WERI-Rb-1 (cell line): Measurements from ENCODE around the gene OR11L1.

Experiments
- DNase-seq: peaks from one replicate; pipeline ENCODE4 v3.0.0-alpha.2; 2020
- H3K27ac ChIP-seq: fragments of 250-450 bp; sonication (Bioruptor Pico); 2 replicates; pipeline ENCODE4 v1.5.1; 2020; ENCODE audit warnings: mild to moderate bottlenecking, moderate library complexity
- H3K27me3 ChIP-seq: fragments of 250-450 bp; sonication (Bioruptor Pico); 2 replicates; pipeline ENCODE4 v1.5.1; 2021; ENCODE audit warnings: mild to moderate bottlenecking, low read depth, moderate library complexity; ENCODE audit not compliant: insufficient read depth, severe bottlenecking
- H3K36me3 ChIP-seq: fragments of 250-450 bp; sonication (Bioruptor Pico); 2 replicates; pipeline ENCODE4 v1.5.1; 2020; ENCODE audit warnings: mild to moderate bottlenecking, moderate library complexity
- H3K4me3 ChIP-seq: 2 replicates; pipeline ENCODE4 v1.5.1; 2011; ENCODE audit warnings: low read depth, mild to moderate bottlenecking, control low read depth, low read length
- H3K9me3 ChIP-seq: fragments of 250-450 bp; sonication (Bioruptor Pico); 2 replicates; pipeline ENCODE4 v1.5.1; 2021; ENCODE audit warnings: mild to moderate bottlenecking, moderate library complexity; ENCODE audit not compliant: severe bottlenecking
- TF ChIP-seq, protein P1 (sequence below): IDR thresholded peaks from 2 replicates; pipeline ENCODE4 v1.5.1; 2011; ENCODE audit warnings: low read depth, mild to moderate bottlenecking, control low read depth, inconsistent platforms, low read length

OR11L1 gene, protein sequence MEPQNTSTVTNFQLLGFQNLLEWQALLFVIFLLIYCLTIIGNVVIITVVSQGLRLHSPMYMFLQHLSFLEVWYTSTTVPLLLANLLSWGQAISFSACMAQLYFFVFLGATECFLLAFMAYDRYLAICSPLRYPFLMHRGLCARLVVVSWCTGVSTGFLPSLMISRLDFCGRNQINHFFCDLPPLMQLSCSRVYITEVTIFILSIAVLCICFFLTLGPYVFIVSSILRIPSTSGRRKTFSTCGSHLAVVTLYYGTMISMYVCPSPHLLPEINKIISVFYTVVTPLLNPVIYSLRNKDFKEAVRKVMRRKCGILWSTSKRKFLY

DNA sequence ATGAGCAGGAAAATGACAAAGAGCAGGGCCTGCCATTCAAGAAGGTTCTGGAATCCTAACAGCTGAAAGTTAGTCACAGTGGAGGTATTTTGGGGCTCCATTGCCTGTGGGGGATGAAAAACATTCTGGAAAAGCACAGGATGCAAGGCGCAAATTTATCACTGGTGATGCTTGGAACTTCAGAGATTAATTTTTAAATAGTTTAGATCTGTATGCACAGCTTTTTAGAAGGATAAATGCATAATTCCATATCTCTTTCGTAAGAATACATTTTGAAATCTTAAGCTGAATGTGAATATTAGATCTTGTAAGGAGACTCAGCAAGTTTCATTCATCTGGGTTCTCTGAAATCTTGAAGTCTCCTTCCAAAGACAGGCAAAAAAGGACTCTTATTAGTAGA, at the start of gene OR11L1:
TSS of gene OR11L1 (minus strand) at position 101 of the 400 bp plus-strand sequence. CDS start at position 101, 0 bp downstream.
- Histone ChIP-seq H3K36me3 (no peaks in the 10 kb centered on the region), H3K27me3 (no peaks in the 10 kb centered on the region), H3K27ac (no peak within 1 kb of the TSS), H3K9me3 (no peaks in the 10 kb centered on the region), H3K4me3 (no peak within 1 kb of the TSS)
- no peak for DNase-seq
- TF ChIP-seq, protein P1, sequence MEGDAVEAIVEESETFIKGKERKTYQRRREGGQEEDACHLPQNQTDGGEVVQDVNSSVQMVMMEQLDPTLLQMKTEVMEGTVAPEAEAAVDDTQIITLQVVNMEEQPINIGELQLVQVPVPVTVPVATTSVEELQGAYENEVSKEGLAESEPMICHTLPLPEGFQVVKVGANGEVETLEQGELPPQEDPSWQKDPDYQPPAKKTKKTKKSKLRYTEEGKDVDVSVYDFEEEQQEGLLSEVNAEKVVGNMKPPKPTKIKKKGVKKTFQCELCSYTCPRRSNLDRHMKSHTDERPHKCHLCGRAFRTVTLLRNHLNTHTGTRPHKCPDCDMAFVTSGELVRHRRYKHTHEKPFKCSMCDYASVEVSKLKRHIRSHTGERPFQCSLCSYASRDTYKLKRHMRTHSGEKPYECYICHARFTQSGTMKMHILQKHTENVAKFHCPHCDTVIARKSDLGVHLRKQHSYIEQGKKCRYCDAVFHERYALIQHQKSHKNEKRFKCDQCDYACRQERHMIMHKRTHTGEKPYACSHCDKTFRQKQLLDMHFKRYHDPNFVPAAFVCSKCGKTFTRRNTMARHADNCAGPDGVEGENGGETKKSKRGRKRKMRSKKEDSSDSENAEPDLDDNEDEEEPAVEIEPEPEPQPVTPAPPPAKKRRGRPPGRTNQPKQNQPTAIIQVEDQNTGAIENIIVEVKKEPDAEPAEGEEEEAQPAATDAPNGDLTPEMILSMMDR = no peak

DNA sequence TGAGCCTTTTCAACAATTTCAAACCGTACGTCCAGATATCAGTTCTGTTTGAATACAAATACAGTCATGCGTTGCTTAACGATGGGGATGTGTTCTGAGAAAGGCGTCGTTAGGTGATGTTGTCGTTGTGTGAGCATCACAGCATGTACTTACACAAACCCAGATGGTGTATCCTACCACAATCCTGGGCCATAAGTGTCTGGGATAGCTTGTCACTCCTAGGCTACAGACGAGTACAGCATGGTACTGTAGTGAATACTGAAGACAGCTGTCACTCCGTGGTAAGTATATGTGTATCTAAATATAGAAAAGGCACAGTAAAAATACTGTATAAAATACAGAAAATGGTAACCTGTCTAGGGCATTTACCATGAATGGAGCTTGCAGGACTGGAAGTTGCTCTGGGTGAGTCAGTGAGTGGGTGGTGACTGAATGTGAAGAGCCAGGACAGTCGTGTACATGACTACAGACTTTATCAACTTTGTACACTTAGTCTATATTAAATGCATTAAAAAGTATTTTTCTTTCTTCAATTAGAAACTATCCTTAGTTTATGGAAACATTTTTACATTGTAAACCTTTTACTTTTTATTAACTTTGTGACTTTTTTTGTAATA, 43.2 kb upstream of the OR11L1 start:
- Histone ChIP-seq H3K9me3 (no peaks in the 10 kb centered on the region), H3K27me3 (no peaks in the 10 kb centered on the region), H3K36me3 (no peaks in the 10 kb centered on the region), H3K27ac (no peak overlapping the region), H3K4me3 (no peak overlapping the region)
- DNase-seq = no peak
- TF ChIP-seq, protein P1 = no peak

DNA sequence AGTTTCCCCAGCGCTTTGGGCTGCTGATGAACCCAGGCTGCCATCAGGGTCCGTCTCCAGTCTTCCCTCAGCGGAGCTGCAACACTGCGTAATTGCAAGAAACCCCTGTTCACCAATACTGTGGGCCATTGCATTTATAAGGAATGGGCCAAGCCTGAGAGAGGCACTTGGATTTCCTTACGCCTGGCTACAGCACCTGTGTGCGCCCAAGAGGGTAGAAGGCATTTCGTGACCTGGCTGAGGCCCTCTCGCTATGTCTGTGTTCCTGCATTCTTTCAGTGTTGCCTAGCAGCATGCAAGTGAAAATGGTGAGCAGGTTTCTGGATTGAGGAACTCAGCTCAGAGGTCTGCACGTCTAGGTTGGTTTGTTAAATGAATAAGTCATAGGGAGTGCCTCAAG, 41.6 kb upstream of the OR11L1 start:
- DNase-seq = no peak
- TF ChIP-seq, protein P1 = no peak

DNA sequence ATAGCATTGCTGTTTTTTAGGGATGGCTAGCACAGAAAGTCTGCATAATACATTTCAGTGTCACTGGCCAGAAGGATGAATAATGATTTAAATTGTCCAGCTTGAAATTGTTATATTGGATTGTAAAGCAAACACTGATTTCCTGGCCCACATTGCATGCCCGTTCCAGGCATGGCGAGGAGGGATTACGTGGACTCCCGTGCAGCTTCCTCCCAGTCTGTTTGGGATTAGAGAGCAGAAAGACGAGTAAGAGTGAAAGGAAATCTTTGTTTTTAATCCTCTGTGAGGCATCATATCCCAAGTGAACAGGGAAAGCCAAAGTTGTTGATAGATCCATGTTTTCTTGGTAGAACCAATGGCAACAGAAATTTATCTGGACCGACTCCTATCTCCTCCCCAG, 23.7 kb upstream of the OR11L1 start:
- peak; percentile 79 for DNase-seq
- no peaks in the 10 kb centered on the region for H3K9me3 ChIP-seq
- H3K27ac ChIP-seq = no peak overlapping the region
- TF ChIP-seq, protein P1 = no peak
- peaks cover 4% of the 10 kb centered on the region for H3K27me3 ChIP-seq
- no peak overlapping the region for H3K4me3 ChIP-seq
- H3K36me3 ChIP-seq = peaks cover 3% of the 10 kb centered on the region

More for the DNA sequence above, 41.6 kb upstream of the OR11L1 start:
- H3K27ac ChIP-seq = no peak overlapping the region
- H3K27me3 ChIP-seq = no peaks in the 10 kb centered on the region
- H3K9me3 ChIP-seq = no peaks in the 10 kb centered on the region
- no peak overlapping the region for H3K4me3 ChIP-seq
- H3K36me3 ChIP-seq = no peaks in the 10 kb centered on the region

DNA sequence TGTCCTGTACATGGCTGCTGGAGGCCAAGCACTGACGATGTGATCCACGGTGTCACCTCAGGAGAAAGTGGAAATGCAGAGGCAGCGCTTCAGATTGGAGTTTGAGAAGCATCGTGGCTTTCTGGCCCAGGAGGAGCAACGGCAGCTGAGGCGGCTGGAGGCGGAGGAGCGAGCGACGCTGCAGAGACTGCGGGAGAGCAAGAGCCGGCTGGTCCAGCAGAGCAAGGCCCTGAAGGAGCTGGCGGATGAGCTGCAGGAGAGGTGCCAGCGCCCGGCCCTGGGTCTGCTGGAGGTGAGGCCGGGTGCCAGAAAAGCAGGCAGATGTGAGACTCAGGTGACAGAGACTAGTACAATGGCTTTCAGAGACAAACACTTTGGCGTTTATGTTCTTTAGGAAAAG, 22.9 kb upstream of the OR11L1 start:
- Histone ChIP-seq H3K27ac (no peak overlapping the region), H3K9me3 (no peaks in the 10 kb centered on the region), H3K27me3 (peaks cover 4% of the 10 kb centered on the region), H3K4me3 (no peak overlapping the region), H3K36me3 (peaks cover 3% of the 10 kb centered on the region)
- no peak for DNase-seq
- TF ChIP-seq, protein P1 = no peak
